Adrenal gland (tissue), 12 donors: ENCODE measurements around the gene PIGU. TPM values are rescaled to one million over a fixed set of nuclear protein-coding genes. Genes with fewer than 3 reads are reported as not detected.

Experiments
- DNase-seq, 7 donors: peaks; one replicate each; pipeline ENCODE4 v3.0.0-alpha.2; 2019 to 2020
- H3K27ac ChIP-seq, 5 donors: fragments of 200-600 bp; sonication (generic) in 4 of 5; 1 replicate in 3 of 5; 2 replicates in 2 of 5; pipeline versions ENCODE4 v1.5.1 to v1.8.0; 2016 to 2020; ENCODE audit warnings: mild to moderate bottlenecking in 1 of 5
- H3K27me3 ChIP-seq: fragments of 200-600 bp; 2 replicates; pipeline ENCODE4 v1.8.0; 2021
- H3K36me3 ChIP-seq, 2 donors: fragments of 200-600 bp; replicated peaks in 1 of 2; 1 replicate in 1 of 2; 2 replicates in 1 of 2; pipeline versions ENCODE4 v1.5.1 to v1.8.0; 2018 to 2022
- H3K4me1 ChIP-seq, 2 donors: fragments of 200-600 bp; replicated peaks in 1 of 2; 1 replicate in 1 of 2; 2 replicates in 1 of 2; pipeline versions ENCODE4 v1.5.1 to v1.8.0; 2018 to 2021
- H3K4me3 ChIP-seq, 4 donors: fragments of 200-600 bp; sonication (generic) in 3 of 4; one replicate each; pipeline ENCODE4 v1.5.1; 2016 to 2018
- H3K9me3 ChIP-seq, 3 donors: fragments of 200-600 bp; sonication (generic) in 1 of 3; replicated peaks in 1 of 3; 1 replicate in 2 of 3; 2 replicates in 1 of 3; pipeline versions ENCODE4 v1.5.1 to v1.8.0; 2016 to 2021
- CTCF ChIP-seq, 6 experiments: fragments of 450-650 bp in 4 of 6; fragments of 200-600 bp in 2 of 6; sonication (generic) in 1 of 6; IDR thresholded peaks; 1 replicate in 5 of 6; 2 replicates in 1 of 6; pipeline versions ENCODE4 v1.5.1 to v1.8.0; 2016 to 2021; ENCODE audit warnings: antibody characterized with exemption in 6 of 6, mild to moderate bottlenecking in 2 of 6, moderate library complexity in 1 of 6
- POLR2A ChIP-seq, 2 donors: fragments of 450-650 bp; IDR thresholded peaks; one replicate each; pipeline ENCODE4 v1.6.1; 2017; ENCODE audit warnings: antibody characterized with exemption in 2 of 2, mild to moderate bottlenecking in 2 of 2, moderate library complexity in 1 of 2
- WGBS, 4 donors: extraction: QIAGEN DNeasy Blood & Tissue Kit in 2 of 4; methylation state at CpG; one replicate each; pipeline versions ENCODE4 v1.1.5 to v1.1.7; 2013 to 2017; 5-methylcytosine and 5-hydroxymethylcytosine counted together
- intact Hi-C, 2 donors: fragments of 100-400 bp; cut with DNase I; formaldehyde crosslinking; loops; one replicate each; pipeline versions ENCODE4 v1.14.1 to v1.15.0; 2022 to 2023
- polyA plus RNA-seq, 3 donors: library from polyadenylated mRNA; stranded (reverse); fragments of 200-250 nt in 2 of 3; fragments of 350-450 nt in 1 of 3; fragmentation: Illumina TruSeq in 1 of 3; extraction: RNeasy Lipid Tissue Mini Kit (QIAGEN cat#74804) in 1 of 3; gene quantifications; one replicate each; pipeline ENCODE4 v1.2.3, GENCODE V29; 2013 to 2014
- total RNA-seq, 9 donors: library from RNA; depleted of rRNA in 4 of 9; stranded (reverse); fragments of >200 nt in 4 of 9; fragments of 120-200 nt in 1 of 9; fragmentation: NEBNext Ultra II Directional in 1 of 9; extraction: Animal tissue kit (Norgen Biotek cat#: 25700) in 1 of 9; gene quantifications; one replicate each; pipeline versions ENCODE4 v1.1.0 to v1.2.4, GENCODE V29; 2013 to 2023
- donor health status: healthy with polysubstance abuse.
- donor health status: Bipolar disorder and iron deficiency.
- donor health status: DM: yes; HTN: yes; CAD: no.
- donor health status: DM: no; HTN: no; CAD: no.
- donor health status: DM: no; HTN: no; CAD: no.
- donor health status: DM: yes; HTN: yes; CAD: no.

The PIGU gene
- total and polyA plus RNA-seq, 12 donors, result 16.8 to 64.1 (median 23.1) TPM

- Histone ChIP-seq H3K36me3 (no peaks in the 10 kb centered on the region), H3K4me3 (no peak overlapping the region), H3K27me3 (no peaks in the 10 kb centered on the region), H3K4me1 (no peaks in the 10 kb centered on the region), H3K9me3 (no peaks in the 10 kb centered on the region), H3K27ac (no peak overlapping the region)
- WGBS, 4 donors, result 57 to 73% (median 67%) methylated on average over 6 to 7 of the region's 7 CpGs
- TF ChIP-seq CTCF (IDR thresholded peaks at IDR 0.05), result no peak
- intact Hi-C loops, result no loop called here
- DNase-seq, result peak in 6 of 7 donors; percentile 51 to 77 (median 70)
These were observed 112.1 kb downstream of the PIGU start for GRCh38 chr20:34564833-34565232.

GRCh38 chr20:34562641-34563040, 114.3 kb downstream of the PIGU start:
- Histone ChIP-seq H3K9me3 (no peaks in the 10 kb centered on the region), H3K4me1 (peaks cover 4 to 7% of the 10 kb centered on the region in 2 donors), H3K27me3 (no peaks in the 10 kb centered on the region), H3K36me3 (no peaks in the 10 kb centered on the region), H3K4me3 (no peak overlapping the region), H3K27ac (no peak overlapping the region)
- WGBS, 4 donors, result 56 to 68% (median 67%) methylated on average over 3 to 5 of the region's 5 CpGs
- intact Hi-C loops, result no loop called here
- peak in 3 of 6 experiments; percentile 13 to 38 (median 14) for TF ChIP-seq CTCF (IDR thresholded peaks at IDR 0.05)
- TF ChIP-seq POLR2A (IDR thresholded peaks at IDR 0.05), result no peak
- DNase-seq, result no peak

- Histone ChIP-seq H3K9me3 (no peaks in the 10 kb centered on the region), H3K4me3 (no peak overlapping the region), H3K27ac (no peak overlapping the region), H3K4me1 (peaks cover 5 to 7% of the 10 kb centered on the region in 2 donors), H3K27me3 (no peaks in the 10 kb centered on the region), H3K36me3 (no peaks in the 10 kb centered on the region)
- WGBS, 4 donors, result 84 to 91% (median 88%) methylated on average over 9 to 10 of the region's 10 CpGs
- intact Hi-C loops, result no loop called here
- TF ChIP-seq CTCF (IDR thresholded peaks at IDR 0.05) (no peak), POLR2A (IDR thresholded peaks at IDR 0.05) (no peak)
- no peak for DNase-seq
These were observed 115.2 kb downstream of the PIGU start for GRCh38 chr20:34561661-34562060.

GRCh38 chr20:34560614-34561013, 116.3 kb downstream of the PIGU start:
- H3K9me3 ChIP-seq, result no peaks in the 10 kb centered on the region
- H3K4me1 ChIP-seq, result peaks cover 5 to 7% of the 10 kb centered on the region in 2 donors
- no peak for DNase-seq
- no peak overlapping the region for H3K27ac ChIP-seq
- no peaks in the 10 kb centered on the region for H3K36me3 ChIP-seq
- TF ChIP-seq POLR2A (IDR thresholded peaks at IDR 0.05) (no peak), CTCF (IDR thresholded peaks at IDR 0.05) (no peak)
- intact Hi-C loops, result no loop called here
- H3K27me3 ChIP-seq, result no peaks in the 10 kb centered on the region
- WGBS, 4 donors, result 96 to 98% (median 98%) methylated on average over 7 of the region's 7 CpGs; no CpG with 5 or more reads in 1 of the 4 donors
- H3K4me3 ChIP-seq, result no peak overlapping the region
